Stimulated activated naive CD8-positive, alpha-beta T cell treated with anti-CD3 and anti-CD28 coated beads, Interleukin-15, Interleukin-2, amounts not matched to agents 100 ng/mL and 50 ng/mL, for 24 hours (primary cell): ENCODE results near the gene YTHDC1.

ENCODE experiments used
- H3K27ac Mint-ChIP-seq: one replicate; pipeline ENCODE4 v1.8.0; 2021; ENCODE audit warnings: mild to moderate bottlenecking, mixed read lengths
- H3K27me3 Mint-ChIP-seq: one replicate; pipeline ENCODE4 v1.8.0; 2021; ENCODE audit warnings: mixed read lengths
- H3K36me3 Mint-ChIP-seq: one replicate; pipeline ENCODE4 v1.8.0; 2021; ENCODE audit warnings: low read depth, mixed read lengths
- H3K4me1 Mint-ChIP-seq: one replicate; pipeline ENCODE4 v1.8.0; 2021; ENCODE audit warnings: low read depth, mixed read lengths
- H3K4me3 Mint-ChIP-seq: one replicate; pipeline ENCODE4 v1.8.0; 2021; ENCODE audit warnings: mild to moderate bottlenecking, mixed read lengths
- H3K9me3 Mint-ChIP-seq: one replicate; pipeline ENCODE4 v1.8.0; 2021; ENCODE audit warnings: mixed read lengths

Gene YTHDC1

GRCh38 chr4:68338625-68339024, 11.3 kb downstream of the YTHDC1 start:
- Mint-ChIP-seq H3K27me3 (no peaks in the 10 kb centered on the region), H3K9me3 (no peaks in the 10 kb centered on the region), H3K36me3 (peaks cover 44% of the 10 kb centered on the region), H3K4me3 (no peak overlapping the region), H3K4me1 (peaks cover 59% of the 10 kb centered on the region), H3K27ac (no peak overlapping the region)

- Mint-ChIP-seq H3K36me3 (peaks cover 55% of the 10 kb centered on the region), H3K27ac (peak overlapping the region; percentile 90), H3K4me1 (peaks cover 53% of the 10 kb centered on the region), H3K27me3 (no peaks in the 10 kb centered on the region), H3K4me3 (no peak overlapping the region), H3K9me3 (no peaks in the 10 kb centered on the region)
Observed at GRCh38 chr4:68337522-68337921, 12.4 kb downstream of the YTHDC1 start.

- Mint-ChIP-seq H3K9me3 (no peaks in the 10 kb centered on the region), H3K4me3 (no peak overlapping the region), H3K4me1 (peaks cover 48% of the 10 kb centered on the region), H3K27me3 (no peaks in the 10 kb centered on the region), H3K27ac (peak overlapping the region; percentile 90), H3K36me3 (peaks cover 57% of the 10 kb centered on the region)
Observed at GRCh38 chr4:68337004-68337403, 12.9 kb downstream of the YTHDC1 start.

- H3K9me3 Mint-ChIP-seq: no peaks in the 10 kb centered on the region
- H3K4me3 Mint-ChIP-seq: no peak overlapping the region
- no peak overlapping the region for H3K27ac Mint-ChIP-seq
- H3K36me3 Mint-ChIP-seq: peaks cover 60% of the 10 kb centered on the region
- H3K27me3 Mint-ChIP-seq: no peaks in the 10 kb centered on the region
- peaks cover 43% of the 10 kb centered on the region for H3K4me1 Mint-ChIP-seq
Observed at GRCh38 chr4:68336530-68336929, 13.4 kb downstream of the YTHDC1 start.

- H3K27ac Mint-ChIP-seq: no peak overlapping the region
- no peaks in the 10 kb centered on the region for H3K27me3 Mint-ChIP-seq
Observed at GRCh38 chr4:68326141-68326540, 23.7 kb downstream of the YTHDC1 start.

GRCh38 chr4:68324519-68325262, 25.2 kb downstream of the YTHDC1 start:
- H3K4me1 Mint-ChIP-seq: no peaks in the 10 kb centered on the region
- H3K27me3 Mint-ChIP-seq: no peaks in the 10 kb centered on the region
- peaks cover 66% of the 10 kb centered on the region for H3K36me3 Mint-ChIP-seq
- no peaks in the 10 kb centered on the region for H3K9me3 Mint-ChIP-seq
- no peak overlapping the region for H3K27ac Mint-ChIP-seq
- no peak overlapping the region for H3K4me3 Mint-ChIP-seq

More at GRCh38 chr4:68326141-68326540, 23.7 kb downstream of the YTHDC1 start:
- no peaks in the 10 kb centered on the region for H3K9me3 Mint-ChIP-seq
- H3K4me3 Mint-ChIP-seq: no peak overlapping the region
- peaks cover 66% of the 10 kb centered on the region for H3K36me3 Mint-ChIP-seq
- no peaks in the 10 kb centered on the region for H3K4me1 Mint-ChIP-seq

- peaks cover 60% of the 10 kb centered on the region for H3K36me3 Mint-ChIP-seq
- no peak overlapping the region for H3K4me3 Mint-ChIP-seq
- H3K9me3 Mint-ChIP-seq: no peaks in the 10 kb centered on the region
- no peak overlapping the region for H3K27ac Mint-ChIP-seq
- H3K27me3 Mint-ChIP-seq: no peaks in the 10 kb centered on the region
- peaks cover 7% of the 10 kb centered on the region for H3K4me1 Mint-ChIP-seq
Observed at GRCh38 chr4:68319040-68319439, 30.9 kb downstream of the YTHDC1 start.

GRCh38 chr4:68316193-68316969, 33.5 kb downstream of the YTHDC1 start:
- Mint-ChIP-seq H3K27ac (peak overlapping the region; percentile 31), H3K9me3 (no peaks in the 10 kb centered on the region), H3K36me3 (peaks cover 65% of the 10 kb centered on the region), H3K4me1 (peaks cover 7% of the 10 kb centered on the region), H3K27me3 (no peaks in the 10 kb centered on the region), H3K4me3 (no peak overlapping the region)

GRCh38 chr4:68310651-68311247, 39.1 kb downstream of the YTHDC1 start:
- Mint-ChIP-seq H3K27ac (no peak overlapping the region), H3K9me3 (no peaks in the 10 kb centered on the region), H3K4me3 (no peak overlapping the region), H3K36me3 (peaks cover 35% of the 10 kb centered on the region), H3K4me1 (no peaks in the 10 kb centered on the region), H3K27me3 (peaks cover 16% of the 10 kb centered on the region)

- no peak overlapping the region for H3K4me3 Mint-ChIP-seq
- no peaks in the 10 kb centered on the region for H3K9me3 Mint-ChIP-seq
- peaks cover under 1% of the 10 kb centered on the region for H3K4me1 Mint-ChIP-seq
- no peak overlapping the region for H3K27ac Mint-ChIP-seq
- H3K36me3 Mint-ChIP-seq: no peaks in the 10 kb centered on the region
- peaks cover 31% of the 10 kb centered on the region for H3K27me3 Mint-ChIP-seq
Observed at GRCh38 chr4:68304731-68305130, 45.2 kb downstream of the YTHDC1 start.

- Mint-ChIP-seq H3K4me3 (no peak overlapping the region), H3K36me3 (no peaks in the 10 kb centered on the region), H3K4me1 (peaks cover 5% of the 10 kb centered on the region), H3K27me3 (peaks cover 19% of the 10 kb centered on the region), H3K9me3 (peaks cover 6% of the 10 kb centered on the region), H3K27ac (no peak overlapping the region)
Observed at GRCh38 chr4:68299492-68300457, 50.1 kb downstream of the YTHDC1 start.

- Mint-ChIP-seq H3K27me3 (peaks cover 20% of the 10 kb centered on the region), H3K9me3 (peaks cover 6% of the 10 kb centered on the region), H3K4me1 (peaks cover 5% of the 10 kb centered on the region), H3K36me3 (no peaks in the 10 kb centered on the region), H3K27ac (no peak overlapping the region), H3K4me3 (no peak overlapping the region)
Observed at GRCh38 chr4:68297137-68297536, 52.8 kb downstream of the YTHDC1 start.

- peaks cover 3% of the 10 kb centered on the region for H3K9me3 Mint-ChIP-seq
- peaks cover 15% of the 10 kb centered on the region for H3K27me3 Mint-ChIP-seq
- no peaks in the 10 kb centered on the region for H3K36me3 Mint-ChIP-seq
- H3K27ac Mint-ChIP-seq: no peak overlapping the region
- H3K4me1 Mint-ChIP-seq: no peaks in the 10 kb centered on the region
- no peak overlapping the region for H3K4me3 Mint-ChIP-seq
Observed at GRCh38 chr4:68291256-68291655, 58.6 kb downstream of the YTHDC1 start.

- H3K4me3 Mint-ChIP-seq: no peak overlapping the region
- H3K4me1 Mint-ChIP-seq: no peaks in the 10 kb centered on the region
- no peaks in the 10 kb centered on the region for H3K36me3 Mint-ChIP-seq
- H3K27ac Mint-ChIP-seq: no peak overlapping the region
- H3K9me3 Mint-ChIP-seq: peaks cover 3% of the 10 kb centered on the region
- H3K27me3 Mint-ChIP-seq: peaks cover 3% of the 10 kb centered on the region
Observed at GRCh38 chr4:68288393-68288740, 61.5 kb downstream of the YTHDC1 start.
